Measurements from ENCODE around the gene CDH23.

The CDH23 gene

DNA sequence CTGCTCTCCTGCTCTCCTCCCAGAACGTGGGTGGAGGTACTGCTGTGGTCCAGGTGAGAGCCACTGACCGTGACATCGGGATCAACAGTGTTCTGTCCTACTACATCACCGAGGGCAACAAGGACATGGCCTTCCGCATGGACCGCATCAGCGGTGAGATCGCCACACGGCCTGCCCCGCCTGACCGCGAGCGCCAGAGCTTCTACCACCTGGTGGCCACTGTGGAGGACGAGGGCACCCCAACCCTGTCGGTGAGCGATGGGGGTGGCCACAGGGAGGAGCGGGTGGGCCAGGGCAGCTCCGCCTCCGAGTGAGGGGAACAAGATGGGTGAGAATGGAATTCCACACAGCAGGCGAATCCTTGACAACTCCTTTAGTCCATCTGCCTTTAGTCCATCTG lies 345.0 kb downstream of the CDH23 start:
- TF ChIP-seq, protein P1, sequence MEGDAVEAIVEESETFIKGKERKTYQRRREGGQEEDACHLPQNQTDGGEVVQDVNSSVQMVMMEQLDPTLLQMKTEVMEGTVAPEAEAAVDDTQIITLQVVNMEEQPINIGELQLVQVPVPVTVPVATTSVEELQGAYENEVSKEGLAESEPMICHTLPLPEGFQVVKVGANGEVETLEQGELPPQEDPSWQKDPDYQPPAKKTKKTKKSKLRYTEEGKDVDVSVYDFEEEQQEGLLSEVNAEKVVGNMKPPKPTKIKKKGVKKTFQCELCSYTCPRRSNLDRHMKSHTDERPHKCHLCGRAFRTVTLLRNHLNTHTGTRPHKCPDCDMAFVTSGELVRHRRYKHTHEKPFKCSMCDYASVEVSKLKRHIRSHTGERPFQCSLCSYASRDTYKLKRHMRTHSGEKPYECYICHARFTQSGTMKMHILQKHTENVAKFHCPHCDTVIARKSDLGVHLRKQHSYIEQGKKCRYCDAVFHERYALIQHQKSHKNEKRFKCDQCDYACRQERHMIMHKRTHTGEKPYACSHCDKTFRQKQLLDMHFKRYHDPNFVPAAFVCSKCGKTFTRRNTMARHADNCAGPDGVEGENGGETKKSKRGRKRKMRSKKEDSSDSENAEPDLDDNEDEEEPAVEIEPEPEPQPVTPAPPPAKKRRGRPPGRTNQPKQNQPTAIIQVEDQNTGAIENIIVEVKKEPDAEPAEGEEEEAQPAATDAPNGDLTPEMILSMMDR (IDR thresholded peaks at IDR 0.05) = no peak

- TF ChIP-seq, protein P1 (IDR thresholded peaks at IDR 0.05) = no peak
Observed at GRCh38 chr10:71742301-71743088, 345.8 kb downstream of the CDH23 start.

DNA sequence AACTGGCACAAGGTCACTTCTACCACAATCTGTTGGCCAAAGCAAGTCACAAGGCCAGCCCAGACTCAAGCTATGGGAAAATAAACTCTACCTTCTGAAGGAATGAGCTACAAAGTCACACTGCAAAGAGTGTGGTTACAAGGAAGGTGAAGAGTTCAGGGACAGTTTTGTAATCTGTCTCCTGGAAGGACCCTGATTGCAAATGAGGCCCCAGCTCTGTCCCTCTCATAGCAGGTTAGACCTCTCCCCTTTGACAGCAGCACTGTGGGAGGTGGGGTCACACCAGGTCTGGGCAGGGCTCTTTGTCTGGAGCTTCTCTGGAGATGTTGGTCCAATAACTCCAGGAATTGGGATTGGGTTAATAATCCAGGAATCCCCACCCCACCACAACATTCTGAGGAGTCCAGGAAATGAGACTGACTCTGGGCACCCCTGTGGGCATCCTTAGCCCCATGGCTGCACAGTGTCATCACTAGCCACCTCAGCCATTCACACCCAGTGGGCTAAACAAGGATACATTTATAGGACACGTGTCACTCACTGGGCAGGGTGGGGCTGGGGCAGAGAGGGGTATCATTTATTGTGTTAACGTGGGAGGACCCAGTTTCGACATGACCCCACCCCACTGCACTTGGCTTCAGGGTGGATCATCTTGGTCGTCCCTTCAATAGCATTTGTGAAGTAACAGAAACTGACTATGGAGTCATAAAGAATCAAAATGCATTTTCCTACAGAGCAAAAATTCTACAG lies 346.5 kb downstream of the CDH23 start:
- TF ChIP-seq, protein P1 (IDR thresholded peaks at IDR 0.05) = no peak

- TF ChIP-seq, protein P1 (IDR thresholded peaks at IDR 0.05) = no peak
Observed at GRCh38 chr10:71743866-71744265, 347.1 kb downstream of the CDH23 start.

- TF ChIP-seq, protein P1 (IDR thresholded peaks at IDR 0.05) = no peak
Observed at GRCh38 chr10:71744897-71745663, 348.4 kb downstream of the CDH23 start.

GRCh38 chr10:71745664-71746250 lies 349.0 kb downstream of the CDH23 start:
- TF ChIP-seq, protein P1 (IDR thresholded peaks at IDR 0.05) = no peak

Data from LNCAP (cell line).